KBM-7 (cell line): ENCODE data around the gene ST3GAL5.

Source experiments
- DNase-seq: peaks from one replicate; pipeline ENCODE4 v3.0.0-alpha.2; 2015
- in situ Hi-C: fragments of 300-500 bp; cut with MboI; formaldehyde crosslinking; loops from 2 replicates; pipeline ENCODE4 v1.14.3; 2020; ENCODE audit warnings: low sequenced_read_pairs, low pct_unique_long_range_greater_than_20kb, mixed read lengths

The ST3GAL5 gene

DNA sequence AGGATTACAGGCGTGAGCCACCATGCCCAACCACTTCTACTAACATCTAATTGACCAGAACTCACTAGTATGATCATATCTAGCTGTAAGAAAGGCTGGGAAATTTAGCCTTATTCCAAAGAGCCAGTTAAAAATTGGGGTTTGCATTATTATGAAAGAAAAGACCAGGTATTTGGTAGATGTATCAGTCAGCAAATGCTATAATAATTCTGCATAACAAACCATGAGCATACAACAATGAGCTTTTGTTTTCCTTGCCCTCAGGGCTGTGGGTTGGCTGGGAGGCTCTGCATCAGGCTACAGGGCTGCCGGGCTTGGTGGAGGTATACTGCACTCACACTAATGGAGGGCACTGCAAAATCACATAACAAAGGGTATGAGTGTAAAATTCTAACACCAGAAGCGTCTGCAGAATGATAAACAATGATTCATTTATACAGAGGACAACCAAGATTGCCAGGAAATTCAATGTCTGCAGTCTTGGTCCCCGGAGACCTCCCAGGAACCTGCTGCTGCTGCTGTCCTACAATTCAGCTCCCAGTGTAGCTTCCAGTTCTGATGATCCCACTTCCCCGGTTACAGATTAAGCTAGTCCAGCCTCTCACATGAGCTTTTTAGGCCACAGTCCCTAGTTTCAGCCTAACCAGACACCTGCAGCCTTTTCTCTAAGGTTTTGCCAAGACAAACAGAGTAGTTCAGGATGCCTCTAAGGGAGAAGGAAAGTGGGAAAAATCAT, 32.2 kb upstream of the ST3GAL5 start:
- no peak for DNase-seq
- in situ Hi-C loops: no loop called here

DNA sequence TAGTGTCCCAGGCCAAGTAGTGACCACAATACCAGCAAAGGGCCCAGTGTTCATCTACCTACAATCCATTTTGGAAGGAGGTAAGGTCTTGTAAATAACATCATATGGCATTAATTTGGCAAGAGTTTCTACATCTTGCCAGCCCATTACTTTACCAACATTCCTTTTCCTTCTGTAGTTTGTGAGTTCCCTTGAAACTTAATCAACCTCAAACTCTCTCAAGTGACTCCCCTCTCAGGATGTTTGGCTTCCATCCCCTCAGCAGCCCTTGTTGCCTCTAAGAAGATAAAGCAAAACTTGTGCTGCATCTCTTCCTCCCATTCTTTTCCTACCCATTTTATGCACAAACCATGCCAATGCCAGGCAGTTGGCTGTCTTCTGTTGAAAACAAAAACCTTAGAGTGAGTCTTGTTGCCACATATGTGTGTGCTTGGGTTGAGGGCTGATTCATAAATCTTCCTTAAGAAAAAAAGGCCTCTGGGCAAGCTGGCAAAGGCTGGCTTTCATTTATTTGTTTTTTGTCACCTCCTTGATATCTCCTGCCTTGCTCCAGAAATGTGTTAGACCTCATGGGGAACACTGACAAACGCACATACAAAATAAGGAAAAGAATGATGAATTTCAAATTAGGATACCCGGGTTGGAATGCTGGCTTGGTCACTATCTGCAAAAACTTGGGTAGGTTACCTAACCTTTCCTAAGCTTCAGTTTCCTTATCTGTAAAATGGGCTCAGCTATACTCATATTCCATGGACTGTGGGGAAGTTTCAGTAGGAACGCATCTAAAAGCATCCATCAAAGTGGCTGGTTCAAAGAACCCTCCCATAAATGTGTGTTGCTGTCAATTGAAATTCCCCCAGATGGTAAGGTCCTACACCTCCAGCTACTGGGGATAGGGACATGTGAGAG, 29.4 kb upstream of the ST3GAL5 start:
- DNase-seq: no peak

DNA sequence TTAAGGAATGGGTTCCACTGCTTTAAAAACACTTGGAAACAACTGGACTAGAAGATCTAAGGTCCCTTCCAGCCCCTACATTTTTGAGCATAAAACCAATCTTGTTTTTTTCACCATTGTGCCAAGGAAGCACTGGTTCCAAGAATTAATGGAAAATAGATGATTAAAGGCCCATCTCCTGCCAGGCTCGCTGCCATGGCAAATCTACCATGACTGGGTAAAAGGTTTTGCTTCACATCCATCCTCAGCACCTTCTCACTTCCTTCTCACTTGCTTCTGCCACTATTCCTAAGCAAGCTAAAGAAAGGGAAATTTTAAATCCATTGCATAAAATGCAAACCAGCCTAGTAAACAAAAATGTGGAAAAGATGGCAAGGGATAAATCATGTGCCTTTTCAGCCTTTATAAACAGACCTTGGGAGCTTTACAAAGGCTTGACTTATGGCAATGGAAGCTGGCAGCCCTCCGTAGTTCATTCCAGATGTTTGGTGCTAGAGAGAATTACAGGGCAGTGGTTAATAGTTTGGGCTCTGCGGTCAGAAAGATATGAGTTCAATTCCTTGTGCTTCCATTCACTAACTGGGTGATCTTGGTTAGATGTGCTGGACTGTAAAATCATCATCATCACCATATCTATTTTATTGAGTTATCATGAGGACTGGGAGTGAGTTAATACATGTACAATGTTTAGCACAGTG, 27.0 kb upstream of the ST3GAL5 start:
- in situ Hi-C loops: no loop called here
- no peak for DNase-seq

More for the DNA sequence above, 29.4 kb upstream of the ST3GAL5 start:
- in situ Hi-C loops: no loop called here

GRCh38 chr2:85914922-85915321, 26.1 kb upstream of the ST3GAL5 start:
- in situ Hi-C loops: no loop called here

DNA sequence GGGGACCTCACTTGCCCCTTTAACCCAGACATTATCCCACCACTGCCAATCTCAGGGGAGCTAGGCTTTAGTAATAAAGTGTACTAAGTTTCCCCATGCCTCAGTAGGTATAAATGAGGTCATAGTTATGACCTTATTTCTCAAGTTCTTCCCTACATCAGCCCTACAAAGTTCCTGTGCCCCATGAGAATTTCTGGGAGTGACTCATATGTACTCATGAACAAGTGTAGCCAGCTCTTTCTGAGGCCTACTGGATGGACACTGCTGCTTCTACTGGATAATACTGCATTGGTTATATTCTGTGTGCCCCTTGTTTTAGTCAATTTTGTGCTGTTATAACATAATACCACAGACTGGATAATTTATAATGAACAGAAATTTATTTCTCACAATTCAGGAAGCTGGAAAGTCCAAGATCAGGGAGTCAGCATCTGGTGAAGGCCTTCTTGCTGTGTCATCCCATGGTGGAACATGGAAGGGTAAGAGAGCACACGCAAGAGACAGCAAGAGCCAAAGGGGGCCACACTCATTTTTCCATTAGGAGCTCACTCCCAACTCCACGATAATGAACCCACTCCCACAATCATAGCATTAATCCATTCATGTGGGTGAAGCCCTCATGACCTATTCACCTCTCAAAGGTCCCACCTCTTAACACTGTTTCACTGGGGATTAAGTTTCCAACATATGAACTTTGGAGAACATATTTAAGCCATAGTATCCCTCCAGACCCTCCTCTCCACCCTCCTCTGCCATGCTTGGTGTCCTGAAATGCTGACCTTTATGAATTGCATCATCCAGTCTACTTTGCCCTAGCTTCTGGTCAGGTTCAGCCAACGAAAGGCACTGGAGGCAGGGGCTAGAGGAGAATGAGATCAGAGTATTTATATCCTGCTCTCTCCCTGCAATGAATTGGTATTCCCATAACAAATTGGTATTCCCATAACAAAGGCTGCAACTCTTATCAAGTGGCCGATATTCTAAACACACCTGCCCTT, 25.4 kb upstream of the ST3GAL5 start:
- DNase-seq: no peak
- in situ Hi-C loops: no loop called here

More at GRCh38 chr2:85914922-85915321, 26.1 kb upstream of the ST3GAL5 start:
- DNase-seq: no peak

DNA sequence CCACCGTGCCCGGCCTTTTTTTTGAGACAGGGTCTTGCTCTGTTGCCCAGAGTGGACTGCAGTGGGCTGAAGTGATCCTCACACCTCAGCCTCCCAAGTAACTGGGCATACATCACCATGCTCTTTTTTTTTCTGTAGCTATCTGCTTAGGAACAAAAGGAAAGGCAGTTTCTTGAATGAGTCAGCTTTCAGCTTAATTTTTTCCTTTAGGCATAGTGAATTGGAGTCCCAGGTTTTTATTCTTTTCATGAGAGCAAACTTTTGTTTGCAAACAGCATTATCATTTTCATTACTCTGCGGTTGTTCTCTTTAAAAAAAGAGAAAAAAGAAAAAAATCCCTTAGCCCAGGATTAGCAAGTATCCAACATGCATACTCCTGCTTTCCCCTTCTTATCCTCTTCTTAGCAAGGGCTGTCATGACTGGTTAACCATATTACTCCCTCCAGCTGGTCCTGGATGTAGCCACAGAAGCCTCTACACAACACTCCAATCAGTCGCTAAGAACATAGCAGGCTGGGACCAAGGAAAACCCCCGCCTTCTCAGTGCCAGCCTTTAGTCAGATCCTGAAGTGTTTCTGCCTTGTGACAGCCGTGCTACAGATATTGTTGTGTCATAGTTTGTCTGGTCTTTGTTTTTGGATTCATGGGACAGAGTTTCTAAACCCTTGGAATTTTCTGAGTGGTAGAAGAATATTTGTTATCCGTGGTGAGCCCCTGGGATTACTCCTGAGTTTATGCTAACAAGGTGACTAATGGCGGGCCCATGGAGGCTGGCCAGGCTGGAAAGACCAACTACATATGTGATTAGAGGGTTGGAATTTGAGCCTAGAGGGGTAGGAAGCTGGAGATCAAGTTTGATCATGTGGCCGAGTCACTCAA, 23.3 kb upstream of the ST3GAL5 start:
- in situ Hi-C loops: no loop called here

GRCh38 chr2:85911097-85911496, 22.3 kb upstream of the ST3GAL5 start:
- in situ Hi-C loops: no loop called here
- no peak for DNase-seq

More for the DNA sequence above, 23.3 kb upstream of the ST3GAL5 start:
- no peak for DNase-seq

DNA sequence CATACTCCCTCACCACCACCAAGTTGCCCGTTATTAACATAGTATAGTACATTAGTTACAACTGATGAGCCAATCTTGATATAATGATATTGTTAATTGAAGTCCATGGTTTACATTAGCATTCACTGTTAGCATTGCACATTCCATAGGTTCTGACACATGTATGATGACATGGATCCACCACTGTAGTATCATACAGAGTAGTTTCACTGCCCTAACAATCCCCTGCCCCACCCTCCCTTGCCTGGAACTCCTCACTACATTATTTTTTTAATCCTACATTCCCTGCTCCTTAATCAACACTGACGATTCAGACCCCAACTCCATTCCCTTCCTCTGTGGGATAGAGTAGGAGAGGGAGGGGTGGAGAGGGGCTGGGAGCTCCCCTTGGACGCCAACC, 20.2 kb upstream of the ST3GAL5 start:
- in situ Hi-C loops: no loop called here
- DNase-seq: no peak

DNA sequence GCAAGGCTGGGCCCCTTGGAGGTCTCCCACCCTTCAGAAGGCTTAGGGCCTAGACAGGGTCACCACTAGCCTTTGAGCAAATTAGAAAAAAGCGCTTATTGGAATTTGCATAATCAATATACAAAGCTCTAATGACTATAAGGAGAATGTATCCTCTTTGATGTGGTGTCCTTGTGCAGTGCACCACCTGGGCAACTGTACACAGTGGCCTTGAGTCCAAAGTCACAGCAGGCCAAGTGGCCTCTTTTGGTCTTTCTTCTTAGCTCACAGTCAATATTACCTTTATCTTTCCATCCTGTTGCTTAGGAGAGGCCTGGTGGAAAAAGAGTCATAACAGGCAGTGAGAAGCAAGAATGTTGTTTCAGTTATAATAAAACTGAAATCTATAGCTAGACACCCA, 19.7 kb upstream of the ST3GAL5 start:
- no peak for DNase-seq

DNA sequence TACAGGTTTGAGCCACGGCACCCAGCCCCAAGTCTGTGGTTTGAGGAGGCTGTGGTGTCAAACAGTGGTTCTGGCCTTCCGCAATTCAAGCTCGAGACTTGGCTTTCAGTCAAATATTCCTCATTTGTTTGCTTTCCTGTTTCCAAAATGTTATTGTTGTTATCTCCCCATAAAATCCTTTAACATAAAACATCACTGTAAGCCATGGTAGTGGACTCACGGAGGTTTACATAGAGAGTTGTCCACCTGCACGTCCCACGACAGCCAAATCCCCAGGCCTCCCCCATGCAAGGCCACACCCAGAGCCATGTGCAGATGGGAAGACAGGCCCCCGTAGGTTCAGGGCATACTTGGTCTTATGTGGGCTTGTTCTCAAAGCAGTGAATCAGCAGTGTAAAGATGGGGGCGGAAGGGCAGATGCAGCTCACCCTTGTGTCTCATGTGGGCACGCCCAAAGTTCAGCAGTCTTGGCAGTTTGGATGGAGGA, 18.9 kb upstream of the ST3GAL5 start:
- in situ Hi-C loops: no loop called here
- no peak for DNase-seq

More for the DNA sequence above, 19.7 kb upstream of the ST3GAL5 start:
- in situ Hi-C loops: no loop called here

DNA sequence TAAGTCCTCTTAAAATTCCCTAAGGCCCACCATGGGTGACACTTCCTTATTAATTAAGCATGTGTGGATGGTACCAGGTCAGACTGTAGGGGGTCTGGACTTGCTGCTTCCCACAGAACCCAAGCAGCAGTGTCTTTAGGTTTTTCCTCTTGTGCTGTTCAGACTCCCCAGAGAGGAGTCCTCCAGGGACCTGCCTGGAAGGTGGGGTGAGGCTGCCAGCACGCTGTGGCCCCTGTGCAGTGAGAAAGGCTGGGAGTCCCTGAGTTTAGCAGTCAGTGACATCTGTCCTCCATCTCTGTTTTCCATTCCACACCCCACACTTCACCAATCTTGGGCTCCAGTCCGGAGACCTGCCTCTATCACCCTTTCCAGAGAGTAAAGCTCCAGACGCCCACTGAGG, 18.0 kb upstream of the ST3GAL5 start:
- in situ Hi-C loops: no loop called here

GRCh38 chr2:85905891-85906290, 17.1 kb upstream of the ST3GAL5 start:
- no peak for DNase-seq
- in situ Hi-C loops: no loop called here

More for the DNA sequence above, 18.0 kb upstream of the ST3GAL5 start:
- DNase-seq: no peak

DNA sequence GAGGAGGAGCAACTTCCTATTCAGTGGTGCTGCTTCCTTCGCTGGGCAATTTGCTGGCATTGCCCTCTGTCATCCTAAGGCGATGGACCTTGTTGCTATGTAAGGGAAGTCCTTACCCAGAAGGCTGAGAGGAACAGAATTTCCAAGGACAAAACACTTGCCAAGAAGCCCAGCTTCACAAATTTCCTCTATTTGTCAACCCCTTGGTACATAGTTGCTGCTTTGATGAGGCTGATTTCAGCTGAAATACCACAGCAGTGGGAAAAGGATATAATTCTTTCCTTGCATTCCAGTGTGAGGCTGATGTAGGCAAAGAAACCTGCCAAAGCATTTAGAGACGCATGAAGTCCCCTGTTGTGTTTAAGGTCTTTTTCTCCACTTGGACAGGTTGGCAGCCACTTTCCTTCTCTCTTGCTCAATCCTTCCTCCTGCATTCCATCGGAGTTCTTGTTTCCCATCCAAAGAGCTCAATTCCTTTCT, 16.4 kb upstream of the ST3GAL5 start:
- DNase-seq: no peak
- in situ Hi-C loops: no loop called here

DNA sequence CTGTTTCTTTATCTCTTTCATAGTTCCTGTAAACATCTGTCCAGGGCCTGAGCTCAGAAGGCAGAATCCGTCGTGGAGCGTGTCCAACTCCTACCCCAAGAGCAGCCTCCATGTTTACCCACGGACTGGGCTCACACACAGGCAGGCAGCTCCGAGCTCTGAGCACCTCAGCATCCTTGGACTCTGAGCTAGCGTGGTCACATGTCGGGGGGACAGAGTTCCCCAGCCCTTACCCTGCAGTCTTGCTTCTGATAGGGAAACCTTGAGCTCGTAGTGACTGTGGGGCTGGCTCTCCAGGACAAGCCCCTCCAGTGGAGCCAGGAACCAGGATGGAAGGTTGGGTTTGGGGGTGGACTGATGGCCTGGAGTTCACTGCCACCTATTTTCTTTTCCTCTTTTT, 15.1 kb upstream of the ST3GAL5 start:
- in situ Hi-C loops: no loop called here
- DNase-seq: no peak

- in situ Hi-C loops: no loop called here
- no peak for DNase-seq
Observed at GRCh38 chr2:85902496-85902895, 13.7 kb upstream of the ST3GAL5 start.

GRCh38 chr2:85901155-85901554, 12.4 kb upstream of the ST3GAL5 start:
- no peak for DNase-seq
- in situ Hi-C loops: no loop called here

- DNase-seq: no peak
- in situ Hi-C loops: no loop called here
Observed at GRCh38 chr2:85900366-85900765, 11.6 kb upstream of the ST3GAL5 start.
